ACHN (cell line): ENCODE results near the gene FAM180A.

Experiments
- DNase-seq: peaks from one replicate; pipeline ENCODE4 v3.0.0-alpha.2; 2015
- in situ Hi-C: cut with HindIII; loops from 2 replicates; pipeline ENCODE4 v1.10.0; 2017; ENCODE audit warnings: low sequenced_read_pairs, low pct_ligation_motif_present, low pct_unique_long_range_greater_than_20kb

The FAM180A gene

GRCh38 chr7:135773464-135773863 is 24.9 kb upstream of the FAM180A start:
- no peak for DNase-seq
- in situ Hi-C loops = no loop called here

GRCh38 chr7:135772639-135773222 is 24.1 kb upstream of the FAM180A start:
- no peak for DNase-seq
- in situ Hi-C loops = no loop called here

- no peak for DNase-seq
- in situ Hi-C loops = no loop called here
Observed at GRCh38 chr7:135771961-135772638, 23.5 kb upstream of the FAM180A start.

- in situ Hi-C loops = no loop called here
- no peak for DNase-seq
Observed at GRCh38 chr7:135771051-135771450, 22.4 kb upstream of the FAM180A start.

- in situ Hi-C loops = no loop called here
- no peak for DNase-seq
Observed at GRCh38 chr7:135770139-135770710, 21.6 kb upstream of the FAM180A start.

GRCh38 chr7:135769005-135769802 is 20.6 kb upstream of the FAM180A start:
- in situ Hi-C loops = no loop called here

DNA sequence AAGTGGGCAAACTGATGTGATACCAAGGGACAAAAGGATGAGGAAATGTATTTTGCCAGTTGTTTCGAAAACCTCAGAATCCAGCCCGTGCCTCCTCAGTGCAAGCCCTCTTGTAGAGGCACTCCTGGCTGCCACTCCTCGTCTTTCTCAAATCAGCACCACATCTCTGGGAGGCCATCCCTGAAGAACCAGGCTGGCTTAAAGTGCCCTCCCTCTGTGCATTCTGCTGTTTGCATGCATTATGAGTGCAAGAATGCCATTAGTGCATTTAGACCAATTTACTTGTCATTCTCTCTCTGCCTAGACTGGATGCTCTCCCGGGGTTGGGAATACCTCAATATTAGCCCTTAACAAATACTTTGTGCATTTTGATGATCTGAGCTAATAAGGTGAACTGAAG is 19.9 kb upstream of the FAM180A start:
- in situ Hi-C loops = no loop called here
- DNase-seq = no peak

More at GRCh38 chr7:135769005-135769802, 20.6 kb upstream of the FAM180A start:
- DNase-seq = no peak

- in situ Hi-C loops = no loop called here
- no peak for DNase-seq
Observed at GRCh38 chr7:135768064-135768463, 19.5 kb upstream of the FAM180A start.

DNA sequence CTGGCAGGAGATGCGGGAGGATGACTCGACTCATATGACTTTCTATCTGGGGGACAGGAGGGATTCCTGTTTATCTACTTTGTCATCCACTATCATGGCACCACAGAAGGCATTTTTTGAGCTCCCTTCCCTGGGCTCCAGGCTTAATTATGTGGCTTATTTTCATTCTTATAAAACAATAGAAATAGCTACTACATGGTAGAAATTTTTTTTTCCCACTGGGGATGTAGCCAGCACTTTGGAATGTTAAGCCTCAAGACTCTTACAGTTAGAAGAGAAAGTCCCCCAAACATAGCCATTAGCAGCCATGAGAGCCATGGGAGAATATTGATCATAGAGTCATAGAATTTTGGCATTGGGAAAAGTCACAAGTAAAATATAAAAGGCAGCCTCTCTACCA is 14.6 kb upstream of the FAM180A start:
- DNase-seq = no peak
- in situ Hi-C loops = no loop called here

DNA sequence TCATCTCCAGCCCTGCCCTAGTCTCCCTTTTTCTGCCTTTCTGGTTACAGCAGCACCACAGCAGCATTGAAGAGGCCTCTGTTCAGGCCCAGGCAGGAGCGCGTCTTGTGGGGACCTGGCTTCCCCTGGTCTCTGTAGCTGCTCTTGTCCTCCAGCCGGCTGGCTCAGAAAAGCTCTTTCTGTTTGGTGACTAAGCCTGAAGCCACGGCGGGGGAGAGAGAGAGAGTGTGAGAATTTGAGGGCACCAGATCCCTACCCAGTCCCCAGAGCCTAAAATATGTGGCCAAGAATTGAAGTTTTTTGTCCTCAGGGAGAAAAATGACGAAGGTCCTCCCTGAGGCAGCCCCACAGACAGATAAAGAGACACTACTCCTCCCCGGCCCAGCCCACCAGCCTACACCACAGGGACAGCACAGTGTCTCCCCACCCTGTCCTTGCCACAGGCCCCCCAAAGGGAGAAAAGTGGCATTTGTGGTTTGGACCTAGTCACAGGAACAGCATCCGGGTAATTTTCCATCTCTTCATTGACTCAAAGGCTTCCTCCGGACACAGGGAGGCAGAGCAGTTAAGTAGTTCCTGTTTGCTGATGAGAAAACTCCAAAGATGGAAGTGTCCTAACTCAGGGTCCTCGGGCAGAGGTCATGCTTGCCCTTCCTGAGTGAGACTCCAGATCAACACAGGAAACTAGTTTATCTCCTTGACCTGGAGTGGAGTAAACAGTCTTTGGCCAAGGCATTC is 13.3 kb upstream of the FAM180A start:
- in situ Hi-C loops = no loop called here
- DNase-seq = no peak

- in situ Hi-C loops = no loop called here
- DNase-seq = no peak
Observed at GRCh38 chr7:135759532-135759931, 10.9 kb upstream of the FAM180A start.

- in situ Hi-C loops = no loop called here
- no peak for DNase-seq
Observed at GRCh38 chr7:135758531-135758932, 9.9 kb upstream of the FAM180A start.

GRCh38 chr7:135757719-135758411 is 9.3 kb upstream of the FAM180A start:
- DNase-seq = no peak
- in situ Hi-C loops = no loop called here

GRCh38 chr7:135756191-135756590 is 7.6 kb upstream of the FAM180A start:
- DNase-seq = no peak
- in situ Hi-C loops = no loop called here

GRCh38 chr7:135755351-135755753 is 6.7 kb upstream of the FAM180A start:
- in situ Hi-C loops = no loop called here
- DNase-seq = no peak

GRCh38 chr7:135753616-135754413 is 5.2 kb upstream of the FAM180A start:
- in situ Hi-C loops = no loop called here
- no peak for DNase-seq

GRCh38 chr7:135747366-135747765 is 1.2 kb downstream of the FAM180A start:
- in situ Hi-C loops = no loop called here
- DNase-seq = no peak
